Neural crest cell (in vitro differentiated cells): ENCODE measurements around the gene PLIN4. TPM values are rescaled to one million over a fixed set of nuclear protein-coding genes. Genes with fewer than 3 reads are reported as not detected.

Experiments used
- DNase-seq: peaks from one replicate; pipeline ENCODE4 v3.0.0; 2021; ENCODE audit warnings: low read depth, mixed read lengths, low spot score
- H3K27ac Mint-ChIP-seq: one replicate; pipeline ENCODE4 v1.8.0; 2021; ENCODE audit warnings: mild to moderate bottlenecking, mixed read lengths; ENCODE audit not compliant: unreplicated experiment
- H3K27me3 Mint-ChIP-seq: 2 replicates; pipeline ENCODE4 v1.8.0; 2021; ENCODE audit warnings: low read depth, mild to moderate bottlenecking, mixed read lengths
- H3K36me3 Mint-ChIP-seq: 2 replicates; pipeline ENCODE4 v1.8.0; 2021; ENCODE audit warnings: low read depth, mild to moderate bottlenecking, mixed read lengths
- H3K4me1 Mint-ChIP-seq: 2 replicates; pipeline ENCODE4 v1.8.0; 2021; ENCODE audit warnings: mixed read lengths
- H3K4me3 Mint-ChIP-seq: one replicate; pipeline ENCODE4 v1.8.0; 2021; ENCODE audit warnings: mild to moderate bottlenecking, mixed read lengths
- H3K9me3 Mint-ChIP-seq: 2 replicates; pipeline ENCODE4 v1.8.0; 2021; ENCODE audit warnings: mixed read lengths
- CTCF ChIP-seq: fragments of 200-600 bp; sonication (generic); conservative IDR thresholded peaks from 2 replicates; pipeline ENCODE4 v1.5.0; 2021; ENCODE audit warnings: antibody characterized with exemption, mild to moderate bottlenecking
- total RNA-seq: library from RNA; stranded (reverse); gene quantifications from 2 replicates; pipeline ENCODE4 v1.2.1, GENCODE V29; 2021

The PLIN4 gene
- total RNA-seq, 1 donor from 2014 or later, result 0.47 TPM

GRCh38 chr19:4508698-4509097 is 9.6 kb downstream of the PLIN4 start:
- Mint-ChIP-seq H3K4me3 (no peak overlapping the region), H3K4me1 (no peaks in the 10 kb centered on the region), H3K36me3 (peaks cover 3% of the 10 kb centered on the region), H3K9me3 (no peaks in the 10 kb centered on the region), H3K27me3 (no peaks in the 10 kb centered on the region), H3K27ac (no peak overlapping the region)
- DNase-seq, result no peak
- TF ChIP-seq CTCF, result no peak

- Mint-ChIP-seq H3K4me1 (no peaks in the 10 kb centered on the region), H3K4me3 (no peak overlapping the region), H3K9me3 (no peaks in the 10 kb centered on the region), H3K27me3 (no peaks in the 10 kb centered on the region), H3K27ac (no peak overlapping the region), H3K36me3 (peaks cover 3% of the 10 kb centered on the region)
- no peak for DNase-seq
- TF ChIP-seq CTCF, result no peak
Measured at GRCh38 chr19:4507804-4508203, 10.5 kb downstream of the PLIN4 start.

- Mint-ChIP-seq H3K9me3 (no peaks in the 10 kb centered on the region), H3K27ac (no peak overlapping the region), H3K36me3 (peaks cover 3% of the 10 kb centered on the region), H3K4me1 (no peaks in the 10 kb centered on the region), H3K4me3 (no peak overlapping the region), H3K27me3 (no peaks in the 10 kb centered on the region)
- DNase-seq, result no peak
- no peak for TF ChIP-seq CTCF
Measured at GRCh38 chr19:4507150-4507452, 11.2 kb downstream of the PLIN4 start.

- H3K4me1 Mint-ChIP-seq, result no peaks in the 10 kb centered on the region
- peaks cover 3% of the 10 kb centered on the region for H3K36me3 Mint-ChIP-seq
- H3K4me3 Mint-ChIP-seq, result no peak overlapping the region
- no peak for DNase-seq
- TF ChIP-seq CTCF, result no peak
- H3K27ac Mint-ChIP-seq, result no peak overlapping the region
- no peaks in the 10 kb centered on the region for H3K27me3 Mint-ChIP-seq
- no peaks in the 10 kb centered on the region for H3K9me3 Mint-ChIP-seq
Measured at GRCh38 chr19:4506449-4507149, 11.7 kb downstream of the PLIN4 start.

- H3K4me1 Mint-ChIP-seq, result no peaks in the 10 kb centered on the region
- H3K4me3 Mint-ChIP-seq, result no peak overlapping the region
- no peak for DNase-seq
- no peaks in the 10 kb centered on the region for H3K27me3 Mint-ChIP-seq
- no peak overlapping the region for H3K27ac Mint-ChIP-seq
- no peaks in the 10 kb centered on the region for H3K9me3 Mint-ChIP-seq
- peaks cover 3% of the 10 kb centered on the region for H3K36me3 Mint-ChIP-seq
- TF ChIP-seq CTCF, result no peak
Measured at GRCh38 chr19:4505570-4506448, 12.5 kb downstream of the PLIN4 start.
